Measurements from ENCODE around the gene ANKRD52. TPM values are rescaled to one million over a fixed set of nuclear protein-coding genes. Genes with fewer than 3 reads are reported as not detected.
A peak's percentile ranks its signal among the peaks of the same experiment; 100 is the strongest.

ANKRD52 gene
- total RNA-seq, 3 donors from 2014 or later = 35.6 to 53.8 (median 43.1) TPM

DNA sequence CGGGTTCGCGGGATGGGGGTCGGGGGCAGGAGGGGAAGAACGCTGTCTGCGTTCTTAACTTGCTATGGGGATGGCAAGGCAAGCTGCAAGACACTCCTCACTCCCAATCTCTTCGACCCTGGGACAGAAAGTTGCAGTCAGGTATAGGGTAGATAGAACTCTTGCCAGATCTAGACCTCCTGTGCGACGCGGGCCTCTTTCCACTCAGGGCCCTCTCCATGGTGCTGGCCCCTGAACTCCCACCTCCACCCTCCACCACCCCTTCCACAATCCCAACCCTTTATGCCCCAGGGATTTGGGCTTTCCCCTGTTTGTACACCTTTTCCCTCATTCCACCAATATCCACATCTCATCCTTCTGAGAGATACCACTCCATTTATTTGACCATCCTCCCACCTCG, 33.2 kb downstream of the ANKRD52 start:
- Histone ChIP-seq H3K36me3 (ENCODE audit: low read depth) (peaks cover 4% of the 10 kb centered on the region), H3K4me1 (ENCODE audit: low read depth) (peaks cover 25% of the 10 kb centered on the region), H3K4me3 (no peak overlapping the region), H3K9me3 (no peaks in the 10 kb centered on the region)
- no peak for ATAC-seq
- TF ChIP-seq, protein P1, sequence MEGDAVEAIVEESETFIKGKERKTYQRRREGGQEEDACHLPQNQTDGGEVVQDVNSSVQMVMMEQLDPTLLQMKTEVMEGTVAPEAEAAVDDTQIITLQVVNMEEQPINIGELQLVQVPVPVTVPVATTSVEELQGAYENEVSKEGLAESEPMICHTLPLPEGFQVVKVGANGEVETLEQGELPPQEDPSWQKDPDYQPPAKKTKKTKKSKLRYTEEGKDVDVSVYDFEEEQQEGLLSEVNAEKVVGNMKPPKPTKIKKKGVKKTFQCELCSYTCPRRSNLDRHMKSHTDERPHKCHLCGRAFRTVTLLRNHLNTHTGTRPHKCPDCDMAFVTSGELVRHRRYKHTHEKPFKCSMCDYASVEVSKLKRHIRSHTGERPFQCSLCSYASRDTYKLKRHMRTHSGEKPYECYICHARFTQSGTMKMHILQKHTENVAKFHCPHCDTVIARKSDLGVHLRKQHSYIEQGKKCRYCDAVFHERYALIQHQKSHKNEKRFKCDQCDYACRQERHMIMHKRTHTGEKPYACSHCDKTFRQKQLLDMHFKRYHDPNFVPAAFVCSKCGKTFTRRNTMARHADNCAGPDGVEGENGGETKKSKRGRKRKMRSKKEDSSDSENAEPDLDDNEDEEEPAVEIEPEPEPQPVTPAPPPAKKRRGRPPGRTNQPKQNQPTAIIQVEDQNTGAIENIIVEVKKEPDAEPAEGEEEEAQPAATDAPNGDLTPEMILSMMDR (IDR thresholded peaks at IDR 0.05) = no peak
- intact Hi-C loops (cut with DNase I, micrococcal nuclease) = no loop called here
- DNase-seq = no peak

DNA sequence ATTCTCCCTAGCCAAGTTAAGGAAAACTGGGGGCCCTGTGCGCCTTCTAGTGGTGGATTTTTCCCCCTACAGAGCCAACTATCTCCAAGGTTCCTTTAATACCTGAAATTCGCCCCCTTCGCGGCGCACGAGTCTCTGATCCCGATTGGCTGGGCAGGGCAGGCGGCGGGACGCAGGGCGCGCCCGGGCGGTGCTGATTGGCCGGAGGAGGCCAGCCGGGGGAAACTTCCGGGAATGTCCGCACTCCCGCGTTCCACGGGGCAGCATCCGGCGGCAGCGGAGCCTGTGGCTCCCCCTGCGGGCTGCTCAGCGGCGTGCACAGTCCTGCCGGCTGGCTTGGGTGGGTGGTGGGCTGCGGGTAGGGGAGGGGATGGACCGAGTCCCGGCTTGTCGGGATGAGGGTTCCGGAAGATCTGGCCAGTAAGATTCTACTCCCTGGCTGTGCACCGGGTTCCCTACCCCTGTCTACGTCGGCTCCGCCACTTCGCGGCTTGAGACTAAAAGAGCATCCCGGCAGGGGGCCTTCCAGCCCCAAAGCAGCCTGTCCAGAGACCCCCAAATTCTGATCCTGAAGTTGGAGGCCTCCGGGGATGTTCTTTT, 34.0 kb downstream of the ANKRD52 start, which contains the start of gene NABP2:
NABP2 (plus strand) TSS at position 241 of the 600 bp plus-strand sequence. CDS start 515 bp downstream, outside the sequence.
- DNase-seq (peak; percentile 98), ATAC-seq (peak; percentile 85)
- intact Hi-C loops (cut with DNase I, micrococcal nuclease) = no loop called here
- no peaks in the 10 kb centered on the region for H3K9me3 ChIP-seq
- peaks cover 4% of the 10 kb centered on the region for H3K36me3 ChIP-seq (ENCODE audit: low read depth)
- peaks cover 27% of the 10 kb centered on the region for H3K4me1 ChIP-seq (ENCODE audit: low read depth)
- TF ChIP-seq, protein P1 (IDR thresholded peaks at IDR 0.05) = peak; percentile 87
- H3K4me3 ChIP-seq = peak within 1 kb of the TSS; percentile 27

DNA sequence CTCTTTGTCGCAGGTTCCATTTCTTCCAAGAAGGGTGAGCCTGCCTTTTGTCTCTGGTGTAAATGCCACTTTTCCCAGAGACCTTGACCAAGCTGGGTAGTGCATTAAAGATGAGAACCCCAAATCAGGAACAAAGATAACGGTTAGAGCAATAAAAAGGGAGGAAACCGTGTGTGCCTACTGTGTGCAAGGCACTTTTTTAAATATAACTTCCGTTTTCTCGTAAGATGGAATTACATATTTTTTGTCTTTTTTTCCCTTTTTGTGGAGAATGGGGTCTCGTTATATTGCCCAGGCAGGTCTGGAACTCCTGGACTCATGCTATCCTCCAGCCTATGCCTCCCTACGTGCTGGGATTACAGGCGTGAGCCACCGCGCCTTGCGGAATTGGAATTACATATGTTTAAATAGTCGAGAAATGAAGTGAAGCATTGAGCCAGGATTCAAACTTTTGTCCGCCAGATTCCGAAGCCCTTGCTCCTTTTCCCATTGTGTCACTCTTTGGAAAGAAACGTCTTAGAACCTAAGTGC, 34.5 kb downstream of the ANKRD52 start:
- intact Hi-C loops (cut with DNase I, micrococcal nuclease) = no loop called here
- Histone ChIP-seq H3K4me1 (ENCODE audit: low read depth) (peaks cover 27% of the 10 kb centered on the region), H3K9me3 (no peaks in the 10 kb centered on the region), H3K36me3 (ENCODE audit: low read depth) (peaks cover 4% of the 10 kb centered on the region), H3K4me3 (no peak overlapping the region)
- TF ChIP-seq, protein P1 (IDR thresholded peaks at IDR 0.05) = no peak
- DNase-seq (no peak), ATAC-seq (peak; percentile 0)

DNA sequence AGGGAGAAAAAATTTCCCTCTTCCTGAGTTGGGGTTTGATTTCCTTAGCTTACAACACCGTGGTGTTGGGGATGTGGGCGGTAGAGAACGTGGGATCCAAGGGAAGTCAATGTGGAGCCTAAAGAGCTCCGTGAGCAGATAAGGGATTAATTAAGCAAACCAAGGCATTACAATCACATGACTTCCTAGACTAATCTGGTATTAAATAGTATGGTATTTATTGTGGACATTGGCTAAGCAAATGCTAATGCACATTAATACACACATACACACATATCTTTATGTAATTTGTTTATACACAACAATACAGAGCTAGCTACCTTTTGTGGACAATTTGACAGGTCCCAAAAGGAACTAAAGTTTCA, 35.7 kb downstream of the ANKRD52 start:
- no peak for ATAC-seq
- peaks cover 27% of the 10 kb centered on the region for H3K4me1 ChIP-seq (ENCODE audit: low read depth)
- TF ChIP-seq, protein P1 (IDR thresholded peaks at IDR 0.05) = no peak
- H3K36me3 ChIP-seq (ENCODE audit: low read depth) = peaks cover 4% of the 10 kb centered on the region
- no peak overlapping the region for H3K4me3 ChIP-seq
- DNase-seq = no peak
- H3K9me3 ChIP-seq = no peaks in the 10 kb centered on the region
- intact Hi-C loops (cut with DNase I, micrococcal nuclease) = no loop called here

DNA sequence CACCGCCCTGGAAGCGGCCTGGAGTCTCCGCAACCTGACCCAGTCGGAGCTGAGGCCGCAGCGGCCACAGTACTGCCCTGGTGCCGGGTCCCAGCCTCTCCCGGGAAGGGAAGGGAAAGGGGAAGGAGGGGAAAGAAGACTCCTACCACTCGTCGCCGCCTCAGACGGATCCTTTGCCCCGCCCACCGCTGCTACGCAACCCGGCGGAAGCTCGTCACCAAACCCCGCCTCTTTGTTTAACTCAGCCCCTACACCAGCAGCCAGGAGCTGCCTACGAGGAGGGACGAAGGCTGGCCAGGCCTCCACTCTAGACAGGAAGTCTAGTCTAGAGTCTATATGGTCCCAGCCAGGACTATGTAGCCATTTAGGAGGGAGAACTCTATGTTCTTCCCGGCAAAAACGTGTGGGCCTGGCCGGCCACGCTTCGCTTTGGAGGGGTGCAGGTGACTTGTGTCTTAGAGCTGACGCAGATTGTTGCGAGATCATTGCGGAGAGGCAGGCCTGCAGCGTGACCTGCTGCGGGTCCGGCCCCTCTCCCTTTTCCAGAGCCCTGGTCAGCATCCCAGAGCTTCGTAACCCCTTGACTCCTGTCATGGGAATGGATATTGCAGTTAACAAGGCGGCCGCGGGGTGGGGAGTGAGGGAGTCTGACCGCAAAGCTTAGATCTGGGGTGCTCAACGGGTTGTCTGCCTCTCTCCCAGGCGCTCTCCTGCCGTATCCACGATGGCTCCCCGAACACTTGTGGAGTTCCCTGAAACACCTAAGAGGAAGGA, 36.2 kb downstream of the ANKRD52 start, which contains the start of gene RNF41:
RNF41 (minus strand) TSS at position 166 of the 774 bp plus-strand sequence. CDS start 7,875 bp downstream, outside the sequence.
- ATAC-seq (peak; percentile 86), DNase-seq (peak; percentile 98 to 99 (median 98))
- peaks cover 4% of the 10 kb centered on the region for H3K36me3 ChIP-seq (ENCODE audit: low read depth)
- TF ChIP-seq, protein P1 (IDR thresholded peaks at IDR 0.05) = no peak
- intact Hi-C loops (cut with DNase I, micrococcal nuclease) = no loop called here
- H3K9me3 ChIP-seq = no peaks in the 10 kb centered on the region
- H3K4me1 ChIP-seq (ENCODE audit: low read depth) = peaks cover 27% of the 10 kb centered on the region
- peak within 1 kb of the TSS; percentile 54 for H3K4me3 ChIP-seq
